Aorta (tissue), 5 donors: ENCODE data around the gene RHBDD1. TPM values are rescaled to one million over a fixed set of nuclear protein-coding genes. Genes with fewer than 3 reads are reported as not detected.

ENCODE experiments used
- ATAC-seq: fragments of 200-7000 bp; cut with Tn5 transposase; one replicate; pipeline ENCODE4 v1.9.1; 2022; ENCODE audit warnings: moderate library complexity; ENCODE audit not compliant: low FRiP score
- DNase-seq, 2 donors: peaks; one replicate each; pipeline ENCODE4 v3.0.0-alpha.2; 2020
- H3K27ac ChIP-seq, 2 donors: one replicate each; pipeline ENCODE4 v1.5.1; 2013; ENCODE audit warnings: low read length in 2 of 2, mild to moderate bottlenecking in 2 of 2, moderate library complexity in 2 of 2, control low read depth in 1 of 2, inconsistent platforms in 1 of 2, low read depth in 1 of 2
- H3K27me3 ChIP-seq, 2 donors: one replicate each; pipeline ENCODE4 v1.6.1; 2013; ENCODE audit warnings: control low read depth in 1 of 2, low read length in 1 of 2, mild to moderate bottlenecking in 1 of 2, moderate library complexity in 1 of 2; ENCODE audit not compliant: insufficient read depth in 2 of 2, control insufficient read depth in 1 of 2
- H3K36me3 ChIP-seq, 2 donors: one replicate each; pipeline ENCODE4 v1.6.1; 2013; ENCODE audit warnings: control low read depth in 1 of 2, low read length in 1 of 2, mild to moderate bottlenecking in 1 of 2; ENCODE audit not compliant: insufficient read depth in 2 of 2, control insufficient read depth in 1 of 2
- H3K4me1 ChIP-seq, 2 donors: one replicate each; pipeline ENCODE4 v1.6.1; 2013; ENCODE audit warnings: low read length in 2 of 2, control low read depth in 1 of 2, mild to moderate bottlenecking in 1 of 2, moderate library complexity in 1 of 2; ENCODE audit not compliant: insufficient read depth in 2 of 2, control insufficient read depth in 1 of 2
- H3K4me3 ChIP-seq, 2 donors: one replicate each; pipeline ENCODE4 v1.5.1; 2013; ENCODE audit warnings: low read length in 2 of 2, control low read depth in 1 of 2, mild to moderate bottlenecking in 1 of 2
- H3K9me3 ChIP-seq: one replicate; pipeline ENCODE4 v1.6.1; 2013; ENCODE audit warnings: mild to moderate bottlenecking, low read length; ENCODE audit not compliant: control insufficient read depth
- WGBS, 2 donors: extraction: QIAGEN DNeasy Blood & Tissue Kit; methylation state at CpG; one replicate each; pipeline ENCODE4 v1.1.7; 2013; 5-methylcytosine and 5-hydroxymethylcytosine counted together
- intact Hi-C, 2 donors: fragments of 100-400 bp; cut with DNase I; formaldehyde crosslinking; loops; one replicate each; pipeline versions ENCODE4 v1.14.2 to v1.15.0; 2022
- polyA plus RNA-seq, 2 donors: library from polyadenylated mRNA; stranded (reverse); fragments of 200-250 nt; gene quantifications; one replicate each; pipeline ENCODE4 v1.2.3, GENCODE V29; 2013
- total RNA-seq, 2 donors: library from RNA; stranded (reverse); fragmentation: NEBNext Ultra II Directional; extraction: Animal tissue kit (Norgen Biotek cat#: 25700); gene quantifications; one replicate each; pipeline ENCODE4 v1.2.1, GENCODE V29; 2021
- donor health status: healthy with polysubstance abuse.
- donor health status: Bipolar disorder and iron deficiency.
- donor health status: DM: no; HTN: no; CAD: no.
- donor health status: DM: no; HTN: no; CAD: no.
- donor health status: DM: yes; HTN: yes; CAD: no.

The RHBDD1 gene
- total and polyA plus RNA-seq, 4 donors = 6.0 to 39.2 (median 22.0) TPM

DNA sequence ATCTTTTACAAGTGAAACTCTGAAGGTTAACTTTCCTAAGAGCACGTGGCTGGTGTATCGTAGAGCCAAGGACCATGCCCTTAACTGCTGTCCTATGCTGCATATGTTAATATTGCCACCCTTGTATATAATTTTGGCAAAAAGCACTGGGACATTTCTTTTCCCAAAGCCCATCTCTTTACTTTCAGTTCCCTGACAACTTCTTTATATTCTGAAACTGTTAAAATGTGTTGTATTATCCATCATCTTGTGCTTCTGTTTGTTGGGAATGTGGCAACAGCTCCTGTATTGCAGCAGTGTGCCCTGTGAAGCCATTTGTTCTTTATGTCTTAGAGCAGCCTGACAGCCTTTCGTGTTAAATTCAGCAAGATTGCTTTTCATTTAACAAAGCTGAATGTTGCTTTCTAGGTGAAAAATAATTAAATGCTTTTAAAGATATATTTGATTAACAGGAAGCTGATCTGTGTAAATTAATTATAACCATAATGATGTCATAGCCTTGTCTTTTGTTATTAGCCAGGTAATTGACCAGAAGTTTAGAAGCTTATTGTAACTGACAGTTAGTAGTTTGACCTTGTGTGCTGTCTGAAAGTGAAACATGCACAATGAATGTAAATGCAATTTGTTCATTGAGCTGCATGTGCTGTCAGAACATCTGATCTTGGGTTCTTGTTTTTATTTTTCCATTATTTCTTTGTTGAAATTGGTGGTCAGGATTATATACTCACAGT lies 9.7 kb downstream of the RHBDD1 start:
- Histone ChIP-seq H3K27ac (no peak overlapping the region), H3K36me3 (no peaks in the 10 kb centered on the region), H3K4me1 (no peaks in the 10 kb centered on the region), H3K27me3 (no peaks in the 10 kb centered on the region), H3K4me3 (no peak overlapping the region), H3K9me3 (no peaks in the 10 kb centered on the region)
- intact Hi-C loops = no loop called here
- DNase-seq = no peak
- WGBS, 2 donors = 84 to 89% methylated on average over 3 of the region's 3 CpGs
- no peak for ATAC-seq

DNA sequence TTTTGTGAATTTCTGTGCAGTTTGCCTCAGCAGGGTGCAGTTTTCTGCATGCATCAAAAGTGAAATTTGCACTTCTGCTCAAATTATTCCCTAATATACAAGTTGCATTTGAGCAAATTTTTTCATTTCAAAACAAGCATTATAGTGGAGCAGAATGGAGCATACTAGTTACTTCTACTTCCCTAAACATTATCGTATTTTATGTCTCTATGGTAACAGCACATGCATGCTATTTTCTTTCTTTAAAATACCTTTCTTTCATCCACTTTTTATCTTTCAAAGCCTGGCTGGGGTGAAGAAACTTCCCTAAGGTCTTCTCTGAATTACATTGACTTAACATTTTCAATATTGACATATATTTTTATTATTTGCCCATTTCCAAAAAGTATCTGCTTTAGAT lies 11.2 kb downstream of the RHBDD1 start:
- 80 to 82% methylated on average over 1 of the region's 1 CpG for WGBS, 2 donors
- ATAC-seq (no peak), DNase-seq (no peak)
- H3K36me3 ChIP-seq = no peaks in the 10 kb centered on the region
- no peak overlapping the region for H3K27ac ChIP-seq
- H3K4me1 ChIP-seq = no peaks in the 10 kb centered on the region
- no peaks in the 10 kb centered on the region for H3K9me3 ChIP-seq
- intact Hi-C loops = no loop called here
- H3K4me3 ChIP-seq = no peak overlapping the region
- no peaks in the 10 kb centered on the region for H3K27me3 ChIP-seq

DNA sequence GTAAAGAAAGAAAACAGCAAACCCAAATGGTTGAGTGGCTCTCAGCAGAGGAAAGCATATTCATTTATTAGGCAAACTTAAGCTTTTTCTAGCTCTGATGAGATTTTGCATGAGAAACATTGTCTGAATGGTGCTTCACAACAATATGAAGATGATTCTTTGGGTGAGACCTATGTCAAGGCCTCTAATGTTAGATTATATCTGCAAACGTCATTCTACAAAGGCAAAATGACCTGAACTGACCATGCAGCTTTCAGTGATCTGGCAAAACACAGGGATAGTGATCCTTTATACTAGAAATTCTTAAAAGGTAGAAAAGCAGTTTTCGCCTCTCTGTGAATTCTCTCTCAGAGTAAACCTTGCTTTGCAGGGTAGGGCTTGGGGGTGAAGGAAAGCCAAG lies 11.7 kb downstream of the RHBDD1 start:
- no peak overlapping the region for H3K27ac ChIP-seq
- no peak for ATAC-seq
- no peak overlapping the region for H3K4me3 ChIP-seq
- intact Hi-C loops = no loop called here
- no peaks in the 10 kb centered on the region for H3K9me3 ChIP-seq
- H3K4me1 ChIP-seq = no peaks in the 10 kb centered on the region
- H3K27me3 ChIP-seq = no peaks in the 10 kb centered on the region
- H3K36me3 ChIP-seq = no peaks in the 10 kb centered on the region
- WGBS, 2 donors = 78 to 88% methylated on average over 2 of the region's 2 CpGs
- DNase-seq = no peak

DNA sequence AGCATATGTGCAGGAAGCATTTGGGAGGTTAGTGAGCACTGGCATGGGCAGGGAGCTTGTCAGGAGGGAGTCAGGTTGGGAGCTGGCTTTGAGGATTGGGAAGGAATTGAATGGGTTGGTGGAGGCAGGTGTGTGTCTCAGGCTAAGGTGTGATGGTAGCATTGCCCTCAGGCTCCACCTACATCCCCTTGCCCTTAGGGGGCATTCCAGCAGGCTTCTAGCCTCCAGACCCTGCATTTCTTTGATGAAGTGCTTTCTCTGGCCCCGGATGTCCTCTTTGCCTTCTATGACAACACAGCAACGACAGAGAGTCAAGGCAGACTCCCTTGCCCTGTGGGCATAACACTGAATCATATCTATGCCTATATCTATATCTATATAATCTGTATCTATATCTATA lies 13.5 kb downstream of the RHBDD1 start:
- intact Hi-C loops = no loop called here
- no peak for ATAC-seq
- Histone ChIP-seq H3K27me3 (no peaks in the 10 kb centered on the region), H3K9me3 (no peaks in the 10 kb centered on the region), H3K27ac (no peak overlapping the region), H3K4me3 (no peak overlapping the region), H3K36me3 (no peaks in the 10 kb centered on the region), H3K4me1 (no peaks in the 10 kb centered on the region)
- DNase-seq = no peak
- WGBS, 2 donors = 86 to 92% methylated on average over 2 of the region's 2 CpGs

DNA sequence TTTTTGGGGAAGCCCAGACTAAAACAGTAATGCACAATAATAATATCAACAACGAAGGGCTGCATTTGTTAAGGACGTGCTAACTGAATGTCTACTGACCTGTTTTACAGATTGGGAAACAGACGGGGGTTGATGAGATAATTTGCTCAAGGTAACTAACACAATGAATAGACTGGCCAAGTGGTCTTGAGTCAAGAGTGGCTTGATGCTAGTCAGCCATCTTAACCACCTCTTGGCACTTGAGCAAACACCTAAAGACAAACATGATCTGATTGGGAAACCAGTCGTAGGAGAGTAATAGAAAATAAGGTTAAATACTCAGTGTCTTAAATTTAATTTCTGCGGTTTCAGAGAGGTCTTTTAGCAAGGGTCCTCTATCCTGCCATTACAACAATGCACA lies 14.2 kb downstream of the RHBDD1 start:
- no peaks in the 10 kb centered on the region for H3K9me3 ChIP-seq
- intact Hi-C loops = no loop called here
- no peak for DNase-seq
- H3K36me3 ChIP-seq = no peaks in the 10 kb centered on the region
- no peak for ATAC-seq
- no peaks in the 10 kb centered on the region for H3K27me3 ChIP-seq
- 91 to 95% methylated on average over 5 of the region's 5 CpGs for WGBS, 2 donors
- H3K27ac ChIP-seq = no peak overlapping the region
- no peak overlapping the region for H3K4me3 ChIP-seq
- H3K4me1 ChIP-seq = no peaks in the 10 kb centered on the region

DNA sequence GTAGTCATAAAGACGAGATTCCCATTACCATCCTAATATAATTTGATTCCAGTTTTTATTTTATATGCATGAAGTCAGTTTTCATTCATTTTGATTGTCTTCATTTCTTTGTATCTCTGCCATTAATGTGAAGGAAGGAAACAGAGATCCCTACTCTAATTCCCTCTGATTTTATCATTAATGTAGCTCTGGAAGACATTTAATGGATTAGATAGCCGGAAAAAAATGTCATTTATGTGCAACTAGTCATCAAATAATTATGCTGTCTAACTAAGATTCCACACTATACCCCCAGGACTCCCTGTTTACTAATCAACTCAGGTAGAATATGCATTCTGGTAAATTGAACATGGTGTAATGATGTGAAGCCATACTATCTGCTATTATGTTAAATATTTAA lies 19.9 kb downstream of the RHBDD1 start:
- ATAC-seq = no peak
- WGBS, 2 donors = 94 to 95% methylated on average over 2 of the region's 2 CpGs

DNA sequence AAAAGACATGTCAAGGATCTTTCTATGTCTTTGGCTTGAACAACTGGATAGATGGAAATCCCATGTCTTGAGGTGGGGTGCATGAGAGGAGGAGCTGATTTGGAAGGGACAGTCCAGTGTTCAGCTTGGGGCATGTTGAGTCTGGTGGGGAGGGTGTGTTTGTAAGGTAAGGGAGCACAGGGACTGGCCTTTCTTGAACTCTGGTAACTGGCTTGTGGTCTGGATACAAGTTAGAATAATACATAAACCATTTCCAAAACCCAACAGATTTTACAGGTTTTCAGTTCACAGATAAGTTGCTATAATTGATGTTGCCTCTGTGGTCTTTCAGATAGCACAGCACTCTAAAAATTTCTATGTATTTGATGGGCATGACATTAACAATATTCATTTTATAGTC lies 24.2 kb downstream of the RHBDD1 start:
- DNase-seq (no peak), ATAC-seq (no peak)
- H3K4me3 ChIP-seq = no peak overlapping the region
- intact Hi-C loops = no loop called here
- H3K27ac ChIP-seq = no peak overlapping the region
- H3K27me3 ChIP-seq = no peaks in the 10 kb centered on the region
- H3K36me3 ChIP-seq = peaks cover 2 to 8% of the 10 kb centered on the region in 2 donors
- no peaks in the 10 kb centered on the region for H3K4me1 ChIP-seq
- no peaks in the 10 kb centered on the region for H3K9me3 ChIP-seq

More for the DNA sequence above, 19.9 kb downstream of the RHBDD1 start:
- intact Hi-C loops = no loop called here
- no peaks in the 10 kb centered on the region for H3K27me3 ChIP-seq
- no peak for DNase-seq
- no peak overlapping the region for H3K4me3 ChIP-seq
- no peaks in the 10 kb centered on the region for H3K4me1 ChIP-seq
- H3K36me3 ChIP-seq = no peaks in the 10 kb centered on the region
- H3K9me3 ChIP-seq = no peaks in the 10 kb centered on the region
- no peak overlapping the region for H3K27ac ChIP-seq

DNA sequence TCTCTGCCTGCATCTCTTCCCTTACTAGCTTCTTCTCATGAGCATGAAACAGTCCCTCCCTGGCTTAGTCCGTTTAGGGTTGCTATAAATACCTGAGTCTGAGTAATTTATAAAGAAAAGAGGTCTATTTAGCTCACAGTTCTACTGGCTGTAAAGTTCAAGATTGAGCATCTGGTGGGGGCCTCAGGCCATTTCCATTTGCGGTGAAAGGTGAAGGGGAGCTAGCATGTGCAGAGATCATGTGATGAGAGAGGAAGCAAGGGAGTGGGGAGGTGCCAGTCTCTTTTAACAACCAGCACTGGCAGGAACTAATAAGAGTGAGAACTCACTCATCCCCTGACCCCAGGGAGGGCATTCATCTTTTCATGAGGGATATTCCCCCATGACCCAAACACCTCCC lies 26.8 kb downstream of the RHBDD1 start:
- 56 to 61% methylated on average over 2 of the region's 2 CpGs for WGBS, 2 donors
- ATAC-seq (no peak), DNase-seq (no peak)
- H3K4me3 ChIP-seq = no peak overlapping the region
- H3K36me3 ChIP-seq = peaks cover 6 to 9% of the 10 kb centered on the region in 2 donors
- H3K27ac ChIP-seq = no peak overlapping the region
- no peaks in the 10 kb centered on the region for H3K27me3 ChIP-seq
- intact Hi-C loops = no loop called here
- no peaks in the 10 kb centered on the region for H3K9me3 ChIP-seq
- no peaks in the 10 kb centered on the region for H3K4me1 ChIP-seq

DNA sequence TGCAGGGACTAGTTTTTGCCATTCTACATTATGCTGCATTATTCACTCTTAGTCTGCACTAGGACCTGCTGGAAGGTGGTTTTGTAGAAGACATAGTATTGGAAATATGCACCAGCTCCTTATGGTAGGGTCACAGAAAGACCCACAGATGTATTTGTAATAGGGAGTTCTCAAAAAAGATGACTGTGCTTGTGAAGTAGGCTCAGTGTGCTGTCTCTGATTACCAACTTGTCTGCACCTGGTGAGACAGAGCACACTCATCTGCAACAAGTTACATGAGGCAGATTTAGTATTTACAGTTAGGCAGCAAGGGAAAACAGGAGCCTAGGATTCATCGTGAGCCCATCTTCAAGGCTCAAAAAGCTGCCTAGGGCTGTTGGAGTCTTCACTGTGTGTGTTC lies 29.4 kb downstream of the RHBDD1 start:
- intact Hi-C loops = no loop called here
- H3K9me3 ChIP-seq = no peaks in the 10 kb centered on the region
- DNase-seq (no peak), ATAC-seq (no peak)
- H3K4me1 ChIP-seq = no peaks in the 10 kb centered on the region
- no peaks in the 10 kb centered on the region for H3K27me3 ChIP-seq
- no peak overlapping the region for H3K4me3 ChIP-seq
- H3K36me3 ChIP-seq = peaks cover 8 to 9% of the 10 kb centered on the region in 2 donors
- 86 to 94% methylated on average over 1 of the region's 1 CpG for WGBS, 2 donors
- no peak overlapping the region for H3K27ac ChIP-seq
